ENCODE measurements around the gene NUP50.

NUP50 gene

GRCh38 chr22:45163451-45164269 is at the start of gene NUP50:
Gene NUP50, plus strand, starts transcription at chr22:45163925. Its CDS starts 4,253 bp downstream, at chr22:45168178.
- DNase-seq = peak; percentile 95

GRCh38 chr22:45120440-45120839 is 43.3 kb upstream of the NUP50 start:
- DNase-seq = no peak

GRCh38 chr22:45120931-45121330 is 42.8 kb upstream of the NUP50 start:
- no peak for DNase-seq

GRCh38 chr22:45124176-45124847 is 39.4 kb upstream of the NUP50 start:
- DNase-seq = no peak

- no peak for DNase-seq
These were observed 38.5 kb upstream of the NUP50 start for GRCh38 chr22:45125188-45125587.

GRCh38 chr22:45127866-45128265 is 35.9 kb upstream of the NUP50 start:
- no peak for DNase-seq

- DNase-seq = peak; percentile 17
These were observed 33.8 kb upstream of the NUP50 start for GRCh38 chr22:45129703-45130524.

- DNase-seq = no peak
These were observed 32.8 kb upstream of the NUP50 start for GRCh38 chr22:45130891-45131290.

- no peak for DNase-seq
These were observed 32.0 kb upstream of the NUP50 start for GRCh38 chr22:45131749-45132148.

GRCh38 chr22:45134313-45134712 is 29.4 kb upstream of the NUP50 start:
- DNase-seq = no peak

GRCh38 chr22:45136594-45136993 is 27.1 kb upstream of the NUP50 start:
- no peak for DNase-seq

GRCh38 chr22:45139693-45140092 is 24.0 kb upstream of the NUP50 start:
- no peak for DNase-seq

- DNase-seq = no peak
These were observed 21.3 kb upstream of the NUP50 start for GRCh38 chr22:45142376-45142775.

- no peak for DNase-seq
These were observed 18.8 kb upstream of the NUP50 start for GRCh38 chr22:45144916-45145315.

GRCh38 chr22:45149671-45150070 is 14.1 kb upstream of the NUP50 start:
- no peak for DNase-seq

GRCh38 chr22:45150139-45150538 is 13.6 kb upstream of the NUP50 start:
- no peak for DNase-seq

GRCh38 chr22:45151503-45151902 is 12.2 kb upstream of the NUP50 start:
- DNase-seq = no peak

- DNase-seq = no peak
These were observed 9.3 kb upstream of the NUP50 start for GRCh38 chr22:45154383-45154782.

- no peak for DNase-seq
These were observed 8.5 kb upstream of the NUP50 start for GRCh38 chr22:45155050-45155840.

- no peak for DNase-seq
These were observed 5.8 kb upstream of the NUP50 start for GRCh38 chr22:45157907-45158306.

GRCh38 chr22:45159652-45160462 is 3.9 kb upstream of the NUP50 start:
- no peak for DNase-seq

GRCh38 chr22:45162531-45162930 is 1.2 kb upstream of the NUP50 start:
- DNase-seq = no peak
